OCI-LY7 (cell line): ENCODE measurements around the gene TEKTIP1. TPM values are rescaled to one million over a fixed set of nuclear protein-coding genes. Genes with fewer than 3 reads are reported as not detected.
A peak's percentile ranks its signal among the peaks of the same experiment; 100 is the strongest.

ENCODE experiments used
- BruUV-seq: library from RNA; stranded (reverse); fragments of 400-500 nt; replicated peaks from 2 replicates; lab custom pipeline; 2021; lab: Mats Ljungman, UMichigan
- CTCF ChIA-PET: fragments of 300-600 bp; sonication (Branson Sonifier 250); formaldehyde crosslinking; loops from one replicate; lab custom pipeline; 2022; ENCODE audit warnings: antibody characterized with exemption; ENCODE audit not compliant: unreplicated experiment; lab: Charles Lee
- POLR2A ChIA-PET: fragments of 300-600 bp; sonication (Branson Sonifier 250); formaldehyde crosslinking; loops from one replicate; lab custom pipeline; 2022; ENCODE audit warnings: antibody characterized with exemption; lab: Charles Lee
- DNase-seq: peaks from one replicate; pipeline ENCODE4 v3.0.0-alpha.2; 2015; ENCODE audit warnings: low spot score
- H2AFZ ChIP-seq: fragments of 200-600 bp; sonication (generic), shearing (Covaris generic); 2 replicates; pipeline ENCODE4 v1.6.1; 2014; ENCODE audit warnings: mild to moderate bottlenecking, antibody characterized with exemption, low read length, moderate library complexity
- H3K27ac ChIP-seq: fragments of 200-600 bp; sonication (generic); 2 replicates; pipeline ENCODE4 v1.5.1; 2014; ENCODE audit warnings: mixed run types, low read depth, mild to moderate bottlenecking, moderate library complexity, low read length, inconsistent platforms; ENCODE audit not compliant: poor library complexity, severe bottlenecking
- H3K36me3 ChIP-seq: fragments of 200-600 bp; sonication (generic); 2 replicates; pipeline ENCODE4 v1.6.1; 2014; ENCODE audit warnings: mild to moderate bottlenecking, antibody characterized with exemption, low read length, moderate library complexity, mixed read lengths; ENCODE audit not compliant: insufficient read depth
- H3K4me1 ChIP-seq: fragments of 200-600 bp; sonication (generic); 2 replicates; pipeline ENCODE4 v1.5.1; 2014; ENCODE audit warnings: mild to moderate bottlenecking, low read length; ENCODE audit not compliant: insufficient read depth, poor library complexity, severe bottlenecking
- H3K4me2 ChIP-seq: fragments of 200-600 bp; sonication (generic); 2 replicates; pipeline ENCODE4 v1.6.1; 2014; ENCODE audit warnings: mild to moderate bottlenecking, low read length
- H3K4me3 ChIP-seq: fragments of 200-600 bp; sonication (generic); 2 replicates; pipeline ENCODE4 v1.5.1; 2014; ENCODE audit warnings: mild to moderate bottlenecking, low read depth, low read length; ENCODE audit not compliant: poor library complexity, severe bottlenecking
- H3K79me2 ChIP-seq: fragments of 200-600 bp; sonication (generic); 2 replicates; pipeline ENCODE4 v1.6.1; 2016; ENCODE audit warnings: low read depth, mild to moderate bottlenecking, low read length, moderate library complexity, mixed read lengths; ENCODE audit not compliant: insufficient read depth
- H3K9me2 ChIP-seq: fragments of 200-600 bp; sonication (generic); 2 replicates; pipeline ENCODE4 v1.6.1; 2016; ENCODE audit warnings: mild to moderate bottlenecking, low read length, mixed read lengths; ENCODE audit not compliant: insufficient read depth
- H3K9me3 ChIP-seq: fragments of 200-600 bp; sonication (generic); 2 replicates; pipeline ENCODE4 v1.6.1; 2014; ENCODE audit warnings: mild to moderate bottlenecking, mixed run types, low read length, mixed read lengths
- H4K20me1 ChIP-seq: fragments of 200-600 bp; sonication (generic); 2 replicates; pipeline ENCODE4 v1.6.1; 2014; ENCODE audit warnings: mild to moderate bottlenecking, antibody characterized with exemption, low read length, moderate library complexity, mixed read lengths; ENCODE audit not compliant: insufficient read depth
- EZH2phosphoT487 ChIP-seq: fragments of 200-600 bp; sonication (generic); IDR thresholded peaks from 2 replicates; pipeline ENCODE4 v1.6.1; 2018; ENCODE audit warnings: low read depth, borderline replicate concordance, mild to moderate bottlenecking, mixed run types, antibody characterized with exemption, low read length, moderate library complexity, mixed read lengths
- intact Hi-C: fragments of 100-400 bp; cut with micrococcal nuclease; formaldehyde crosslinking; loops from one replicate; pipeline ENCODE4 v1.10.0; 2022; ENCODE audit not compliant: unreplicated experiment
- total RNA-seq, 2 experiments: library from RNA; depleted of rRNA in 1 of 2; stranded (reverse); fragments of >200 nt in 1 of 2; shearing (Covaris generic) in 1 of 2; gene quantifications; 2 replicates each; pipeline ENCODE4 v1.2.3, GENCODE V29; 2014 to 2022
- TF ChIP-seq, protein P1 (sequence below): fragments of 200-600 bp; sonication (generic); conservative IDR thresholded peaks from 2 replicates; pipeline ENCODE4 v1.5.1; 2014; ENCODE audit warnings: mild to moderate bottlenecking, antibody characterized with exemption, low read length, moderate library complexity, mixed read lengths

TEKTIP1 gene
- total RNA-seq, 2 experiments from 2014 or later = 0.44 to 7.0 TPM

DNA sequence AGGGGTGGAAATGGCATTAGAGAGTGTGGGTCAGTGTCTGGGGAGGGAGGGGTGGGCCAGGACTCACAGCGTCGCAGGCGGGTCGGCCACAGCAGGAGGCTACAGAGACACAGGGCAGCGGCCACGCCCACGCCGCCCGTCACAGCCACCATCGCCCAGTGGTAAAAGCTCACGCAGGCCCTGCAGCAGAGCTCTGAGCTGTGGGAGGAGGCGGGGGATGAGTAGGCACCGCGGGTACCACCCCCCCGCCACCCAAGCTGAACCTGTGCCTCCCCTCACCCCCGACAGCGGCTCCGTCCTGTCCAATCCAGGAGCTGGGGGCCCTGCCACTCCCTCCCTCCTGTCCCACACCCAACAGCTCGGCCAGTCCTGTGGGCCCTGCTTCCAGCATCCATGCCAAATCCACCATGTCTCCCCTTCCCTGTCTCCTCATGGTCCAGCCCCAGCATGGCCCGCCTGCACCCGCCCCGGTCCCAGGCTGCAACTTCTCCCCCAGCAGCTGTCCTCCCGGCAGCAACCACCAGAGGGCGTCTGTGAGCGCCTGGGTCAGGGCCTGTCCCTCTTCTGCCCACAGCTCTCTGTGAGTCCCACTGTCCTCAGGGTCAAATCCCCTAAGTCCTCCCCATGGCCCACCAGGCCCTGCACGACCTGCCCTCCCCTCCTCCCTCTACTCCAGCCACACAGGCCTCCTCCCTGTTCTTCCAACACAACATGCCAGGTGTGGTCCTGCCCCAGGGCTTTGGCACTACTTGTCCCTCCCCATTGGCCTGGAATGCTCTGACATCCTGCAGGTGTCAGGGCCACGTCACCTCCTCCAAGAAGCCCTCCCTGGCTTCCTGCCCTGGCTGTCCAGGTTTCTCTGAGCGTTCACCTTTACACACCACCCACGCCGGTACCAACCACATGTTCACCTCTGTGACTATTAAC is 6.0 kb downstream of the TEKTIP1 start:
- H3K4me1 ChIP-seq = no peaks in the 10 kb centered on the region
- H3K9me3 ChIP-seq = no peaks in the 10 kb centered on the region
- peak; percentile 58 for DNase-seq
- CTCF ChIA-PET = interaction anchor here (0.6 to 1.1 kb wide), 2 partner anchors 12 to 77 kb away, joined by 3 to 4 read pairs; no protein-coding TSS in a partner anchor
- H4K20me1 ChIP-seq = no peaks in the 10 kb centered on the region
- no TSS peak for BruUV-seq
- H3K36me3 ChIP-seq = peaks cover 42% of the 10 kb centered on the region; the same call in 1 of the 2 replicates
- no peak overlapping the region for H3K4me2 ChIP-seq
- TF ChIP-seq, protein P1, sequence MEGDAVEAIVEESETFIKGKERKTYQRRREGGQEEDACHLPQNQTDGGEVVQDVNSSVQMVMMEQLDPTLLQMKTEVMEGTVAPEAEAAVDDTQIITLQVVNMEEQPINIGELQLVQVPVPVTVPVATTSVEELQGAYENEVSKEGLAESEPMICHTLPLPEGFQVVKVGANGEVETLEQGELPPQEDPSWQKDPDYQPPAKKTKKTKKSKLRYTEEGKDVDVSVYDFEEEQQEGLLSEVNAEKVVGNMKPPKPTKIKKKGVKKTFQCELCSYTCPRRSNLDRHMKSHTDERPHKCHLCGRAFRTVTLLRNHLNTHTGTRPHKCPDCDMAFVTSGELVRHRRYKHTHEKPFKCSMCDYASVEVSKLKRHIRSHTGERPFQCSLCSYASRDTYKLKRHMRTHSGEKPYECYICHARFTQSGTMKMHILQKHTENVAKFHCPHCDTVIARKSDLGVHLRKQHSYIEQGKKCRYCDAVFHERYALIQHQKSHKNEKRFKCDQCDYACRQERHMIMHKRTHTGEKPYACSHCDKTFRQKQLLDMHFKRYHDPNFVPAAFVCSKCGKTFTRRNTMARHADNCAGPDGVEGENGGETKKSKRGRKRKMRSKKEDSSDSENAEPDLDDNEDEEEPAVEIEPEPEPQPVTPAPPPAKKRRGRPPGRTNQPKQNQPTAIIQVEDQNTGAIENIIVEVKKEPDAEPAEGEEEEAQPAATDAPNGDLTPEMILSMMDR = peak; percentile 88
- TF ChIP-seq EZH2phosphoT487 = no peak
- no peaks in the 10 kb centered on the region for H3K9me2 ChIP-seq
- intact Hi-C loops = loop anchor here (5.0 kb wide), 2 partner anchors 72 to 162 kb away; partner anchors contain the start of gene TJP3
- H2AFZ ChIP-seq = no peak overlapping the region
- POLR2A ChIA-PET = interaction anchor here (0.6 kb wide), 1 partner anchor 73 kb away, joined by 3 read pairs; no protein-coding TSS in a partner anchor
- H3K79me2 ChIP-seq = no peaks in the 10 kb centered on the region
- no peak overlapping the region for H3K27ac ChIP-seq
- no peak overlapping the region for H3K4me3 ChIP-seq

DNA sequence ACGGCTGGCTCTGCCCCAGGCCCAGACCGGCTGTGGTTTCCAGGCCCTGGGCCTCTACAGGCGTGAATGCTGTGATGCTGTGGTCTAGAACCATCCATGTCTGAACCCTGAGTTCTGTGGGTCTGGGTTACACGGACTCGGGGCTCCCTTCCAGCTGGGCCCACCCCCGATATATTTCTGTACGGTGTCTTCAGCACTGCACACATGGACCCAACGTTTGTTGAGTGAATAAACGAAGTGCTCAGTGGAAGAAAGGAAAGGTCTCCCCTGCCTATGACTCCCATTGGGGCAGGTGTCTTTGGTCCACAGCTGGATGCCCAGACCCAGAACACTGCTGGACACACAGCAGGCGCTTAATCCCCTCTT is 6.7 kb downstream of the TEKTIP1 start:
- H3K9me3 ChIP-seq = no peaks in the 10 kb centered on the region
- no peak overlapping the region for H3K4me2 ChIP-seq
- H3K79me2 ChIP-seq = no peaks in the 10 kb centered on the region
- intact Hi-C loops = loop anchor here (5.0 kb wide), 2 partner anchors 72 to 162 kb away; partner anchors contain the start of gene TJP3
- no peaks in the 10 kb centered on the region for H3K4me1 ChIP-seq
- TF ChIP-seq, protein P1 = no peak
- no peak for TF ChIP-seq EZH2phosphoT487
- no peak for DNase-seq
- no peak overlapping the region for H2AFZ ChIP-seq
- no peaks in the 10 kb centered on the region for H4K20me1 ChIP-seq
- BruUV-seq = no TSS peak
- H3K4me3 ChIP-seq = no peak overlapping the region
- ChIA-PET CTCF (interaction anchor here (1.0 kb wide), 1 partner anchor 18 kb away, joined by 4 read pairs; no protein-coding TSS in a partner anchor), POLR2A (no interaction called here)
- peaks cover 44% of the 10 kb centered on the region; the same call in 1 of the 2 replicates for H3K36me3 ChIP-seq
- H3K9me2 ChIP-seq = no peaks in the 10 kb centered on the region
- no peak overlapping the region for H3K27ac ChIP-seq
